RWPE2 (cell line): ENCODE measurements around the gene MSANTD4.

ENCODE experiments used
- ATAC-seq: fragments of 200-7000 bp; cut with Tn5 transposase; 3 replicates; pipeline ENCODE4 v1.9.1; 2021; ENCODE audit warnings: low read depth
- DNase-seq: peaks from one replicate; pipeline ENCODE4 v3.0.0-alpha.2; 2020; ENCODE audit warnings: low spot score
- H3K27ac ChIP-seq: fragments of 450-650 bp; 2 replicates; pipeline ENCODE4 v1.5.1; 2017; ENCODE audit warnings: mild to moderate bottlenecking; ENCODE audit not compliant: poor library complexity, severe bottlenecking
- H3K27me3 ChIP-seq: fragments of 250-450 bp; sonication (Bioruptor Pico); 2 replicates; pipeline ENCODE4 v1.5.1; 2021; ENCODE audit warnings: mild to moderate bottlenecking, moderate library complexity; ENCODE audit not compliant: insufficient read depth, poor library complexity, severe bottlenecking
- H3K36me3 ChIP-seq: fragments of 250-450 bp; sonication (Bioruptor Pico); 2 replicates; pipeline ENCODE4 v1.5.1; 2020; ENCODE audit warnings: low read depth, mild to moderate bottlenecking, moderate library complexity
- H3K4me1 ChIP-seq: fragments of 250-450 bp; sonication (Bioruptor Pico); 2 replicates; pipeline ENCODE4 v1.5.1; 2021; ENCODE audit warnings: mild to moderate bottlenecking, moderate library complexity; ENCODE audit not compliant: insufficient read depth, poor library complexity, severe bottlenecking
- H3K4me3 ChIP-seq: fragments of 250-450 bp; sonication (Bioruptor Pico); 2 replicates; pipeline ENCODE4 v1.5.1; 2021; ENCODE audit warnings: mild to moderate bottlenecking, moderate library complexity; ENCODE audit not compliant: severe bottlenecking
- H3K9me3 ChIP-seq: fragments of 250-450 bp; sonication (Bioruptor Pico); 2 replicates; pipeline ENCODE4 v1.5.1; 2021; ENCODE audit warnings: mild to moderate bottlenecking, moderate library complexity; ENCODE audit not compliant: severe bottlenecking
- TF ChIP-seq, protein P1 (sequence below): fragments of 450-650 bp; IDR thresholded peaks from one replicate; pipeline ENCODE4 v1.5.1; 2017; ENCODE audit warnings: mild to moderate bottlenecking, moderate library complexity; ENCODE audit not compliant: poor library complexity, severe bottlenecking

Gene MSANTD4

DNA sequence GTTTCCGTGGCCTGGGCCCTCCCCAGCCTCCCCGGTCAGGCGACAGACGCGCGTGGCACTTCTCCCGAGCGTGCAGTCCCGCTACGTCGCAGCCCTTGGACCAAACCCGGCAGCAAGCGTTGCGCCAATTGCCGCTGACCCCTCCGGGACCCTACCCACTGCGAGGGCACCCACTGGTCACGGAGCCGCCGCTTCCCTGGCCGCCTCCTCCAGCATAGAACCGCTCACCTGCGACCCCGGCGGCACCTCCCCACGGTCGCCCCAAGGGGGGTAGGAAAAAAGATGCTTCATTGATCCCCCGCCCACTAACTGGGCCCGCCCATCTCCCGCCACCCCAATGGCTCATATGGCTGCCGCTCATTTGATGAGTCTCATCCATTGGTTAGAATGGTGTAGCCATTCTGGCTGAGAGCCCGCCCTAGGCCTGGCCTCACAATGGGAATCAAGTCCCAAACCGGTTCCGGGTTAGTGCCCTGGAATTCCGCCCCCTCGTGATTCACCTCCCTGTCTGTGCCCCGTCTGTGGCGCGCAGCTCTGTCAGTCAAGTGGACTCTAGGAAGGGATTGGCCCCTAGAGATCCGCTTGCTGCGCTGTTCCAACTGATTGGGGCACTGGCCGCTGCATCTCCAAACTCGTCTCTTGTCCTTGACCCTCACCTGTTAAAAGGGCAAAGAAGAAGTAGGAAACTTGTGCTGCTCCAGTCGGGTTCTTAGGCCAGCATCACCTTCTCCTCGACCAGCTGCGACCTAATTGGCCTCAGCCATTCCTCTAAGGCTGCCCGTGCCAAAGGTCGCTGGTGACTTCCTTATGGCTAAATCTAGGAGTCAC lies at the start of gene MSANTD4:
Gene MSANTD4, minus strand, starts transcription at position 274 of the 828 bp plus-strand sequence. CDS start 11,323 bp downstream, outside the sequence.
- Histone ChIP-seq H3K27ac (no peak within 1 kb of the TSS), H3K4me3 (peak within 1 kb of the TSS; percentile 73), H3K4me1 (peaks cover 24% of the 10 kb centered on the region), H3K36me3 (peaks cover 32% of the 10 kb centered on the region), H3K27me3 (no peaks in the 10 kb centered on the region), H3K9me3 (no peaks in the 10 kb centered on the region)
- TF ChIP-seq, protein P1, sequence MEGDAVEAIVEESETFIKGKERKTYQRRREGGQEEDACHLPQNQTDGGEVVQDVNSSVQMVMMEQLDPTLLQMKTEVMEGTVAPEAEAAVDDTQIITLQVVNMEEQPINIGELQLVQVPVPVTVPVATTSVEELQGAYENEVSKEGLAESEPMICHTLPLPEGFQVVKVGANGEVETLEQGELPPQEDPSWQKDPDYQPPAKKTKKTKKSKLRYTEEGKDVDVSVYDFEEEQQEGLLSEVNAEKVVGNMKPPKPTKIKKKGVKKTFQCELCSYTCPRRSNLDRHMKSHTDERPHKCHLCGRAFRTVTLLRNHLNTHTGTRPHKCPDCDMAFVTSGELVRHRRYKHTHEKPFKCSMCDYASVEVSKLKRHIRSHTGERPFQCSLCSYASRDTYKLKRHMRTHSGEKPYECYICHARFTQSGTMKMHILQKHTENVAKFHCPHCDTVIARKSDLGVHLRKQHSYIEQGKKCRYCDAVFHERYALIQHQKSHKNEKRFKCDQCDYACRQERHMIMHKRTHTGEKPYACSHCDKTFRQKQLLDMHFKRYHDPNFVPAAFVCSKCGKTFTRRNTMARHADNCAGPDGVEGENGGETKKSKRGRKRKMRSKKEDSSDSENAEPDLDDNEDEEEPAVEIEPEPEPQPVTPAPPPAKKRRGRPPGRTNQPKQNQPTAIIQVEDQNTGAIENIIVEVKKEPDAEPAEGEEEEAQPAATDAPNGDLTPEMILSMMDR, result no peak
- ATAC-seq, result peak; percentile 98
- DNase-seq, result peak; percentile 99

DNA sequence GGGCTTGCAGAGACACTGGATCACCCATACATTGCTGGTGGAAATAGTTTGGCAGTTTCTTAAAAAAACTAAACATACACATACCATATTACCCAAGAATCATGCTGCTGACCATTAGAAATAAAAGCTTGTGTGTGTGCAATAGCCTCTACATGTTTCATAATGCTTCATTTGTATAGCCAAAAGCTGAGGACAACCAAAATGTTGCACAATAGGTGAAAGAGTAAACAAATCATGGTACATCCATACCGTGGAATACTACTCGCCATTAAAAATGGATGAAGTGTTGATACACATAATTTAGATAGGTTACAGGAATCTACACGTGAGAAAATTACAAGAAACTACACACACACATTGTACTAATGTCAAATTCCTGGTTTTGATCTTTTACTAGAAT lies 48.6 kb upstream of the MSANTD4 start:
- H3K4me3 ChIP-seq, result no peak overlapping the region
- no peaks in the 10 kb centered on the region for H3K27me3 ChIP-seq
- no peak for DNase-seq
- H3K9me3 ChIP-seq, result no peaks in the 10 kb centered on the region
- no peaks in the 10 kb centered on the region for H3K36me3 ChIP-seq
- no peak for ATAC-seq
- TF ChIP-seq, protein P1, result no peak
- no peaks in the 10 kb centered on the region for H3K4me1 ChIP-seq
- H3K27ac ChIP-seq, result no peak overlapping the region

DNA sequence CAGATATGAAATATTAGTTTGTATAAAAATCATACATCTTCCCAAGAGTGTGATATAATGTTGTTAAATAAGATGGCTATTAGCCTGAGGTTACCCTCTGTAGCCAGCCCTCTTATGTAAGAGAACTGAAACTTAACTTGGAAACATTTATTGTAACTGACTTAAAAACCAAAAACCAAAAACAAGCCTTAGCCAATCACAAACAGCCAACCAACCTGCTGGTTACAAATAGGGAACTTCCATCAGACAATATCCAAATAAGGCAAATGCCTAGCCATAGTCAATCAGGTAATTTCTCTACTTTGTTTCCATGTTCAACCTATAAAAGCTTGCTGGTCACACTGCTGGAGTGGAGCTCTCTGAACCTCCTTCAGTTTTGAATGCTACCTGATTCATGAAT lies 41.0 kb upstream of the MSANTD4 start:
- Histone ChIP-seq H3K36me3 (no peaks in the 10 kb centered on the region), H3K4me1 (no peaks in the 10 kb centered on the region), H3K27me3 (no peaks in the 10 kb centered on the region), H3K27ac (no peak overlapping the region), H3K9me3 (no peaks in the 10 kb centered on the region), H3K4me3 (no peak overlapping the region)
- ATAC-seq (no peak), DNase-seq (no peak)
- TF ChIP-seq, protein P1, result no peak

DNA sequence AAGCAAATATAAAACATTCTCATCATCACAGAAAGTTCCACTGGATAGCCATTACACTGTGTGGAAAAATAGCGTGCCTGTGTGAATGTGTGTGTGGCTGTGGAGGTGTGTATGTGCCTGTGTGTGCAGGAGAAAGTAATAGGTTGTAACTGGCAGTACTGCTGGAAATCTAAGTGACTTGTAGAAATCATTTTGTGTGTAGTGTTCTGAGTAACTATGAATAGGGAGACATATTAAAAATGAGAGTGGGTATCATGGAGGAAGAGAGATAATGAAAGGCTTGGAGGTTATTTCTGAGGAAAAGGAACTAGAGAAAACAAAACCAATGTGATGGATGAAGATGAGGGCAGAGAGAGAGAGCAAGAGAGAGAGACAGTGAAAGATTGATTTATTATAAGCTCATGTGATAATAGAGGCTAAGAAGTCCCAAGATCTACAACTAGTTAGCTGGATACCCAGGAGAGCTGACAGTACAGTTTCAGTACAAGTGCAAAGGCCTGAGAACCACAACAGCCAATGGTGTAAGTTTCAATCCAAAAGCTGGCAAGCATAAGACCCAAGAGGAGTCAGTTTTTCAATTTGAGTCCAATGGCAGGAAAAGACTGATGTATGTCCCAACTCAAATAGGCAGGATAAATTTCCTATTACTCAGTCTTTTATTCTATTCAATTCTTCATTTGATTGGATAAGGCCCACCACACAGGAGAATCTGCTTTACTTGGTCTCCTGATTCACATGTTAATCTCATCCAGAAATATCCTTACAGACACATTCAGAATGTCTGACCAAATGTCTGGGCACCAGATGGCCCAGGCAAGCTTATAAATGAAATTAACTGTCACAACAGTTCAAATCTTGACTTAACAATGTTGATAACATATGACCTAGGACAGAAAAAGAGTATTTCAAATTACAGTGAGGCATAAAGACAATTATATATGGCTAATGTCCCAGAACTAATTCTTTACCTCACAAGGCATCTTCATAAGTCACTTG lies 40.2 kb upstream of the MSANTD4 start:
- ATAC-seq (no peak), DNase-seq (no peak)
- no peaks in the 10 kb centered on the region for H3K36me3 ChIP-seq
- no peak overlapping the region for H3K4me3 ChIP-seq
- no peaks in the 10 kb centered on the region for H3K27me3 ChIP-seq
- no peak overlapping the region for H3K27ac ChIP-seq
- no peaks in the 10 kb centered on the region for H3K4me1 ChIP-seq
- TF ChIP-seq, protein P1, result no peak
- no peaks in the 10 kb centered on the region for H3K9me3 ChIP-seq
